Muscle of leg (tissue), 11 donors: ENCODE data around the gene CRACR2B. TPM values are rescaled to one million over a fixed set of nuclear protein-coding genes. Genes with fewer than 3 reads are reported as not detected.
A peak's percentile ranks its signal among the peaks of the same experiment; 100 is the strongest.

Experiments
- DNase-seq: peaks from one replicate; pipeline ENCODE4 v3.0.0; 2013
- H3K27ac ChIP-seq: one replicate; pipeline ENCODE4 v1.5.1; 2013; ENCODE audit warnings: mild to moderate bottlenecking, low read length, control low read depth
- H3K27me3 ChIP-seq: one replicate; pipeline ENCODE4 v1.6.1; 2013; ENCODE audit warnings: low read length; ENCODE audit not compliant: control insufficient read depth, insufficient read depth
- H3K36me3 ChIP-seq: one replicate; pipeline ENCODE4 v1.6.1; 2013; ENCODE audit warnings: low read length; ENCODE audit not compliant: control insufficient read depth, insufficient read depth
- H3K4me1 ChIP-seq: one replicate; pipeline ENCODE4 v1.6.1; 2013; ENCODE audit warnings: low read length; ENCODE audit not compliant: control insufficient read depth, insufficient read depth
- H3K4me3 ChIP-seq: one replicate; pipeline ENCODE4 v1.5.1; 2013; ENCODE audit warnings: low read length, control low read depth
- H3K9me3 ChIP-seq: replicated peaks from 2 replicates; pipeline ENCODE4 v1.6.1; 2013; ENCODE audit warnings: low read depth, low read length; ENCODE audit not compliant: control insufficient read depth
- WGBS: methylation state at CpG from one replicate; pipeline ENCODE4 v1.1.5; 2013; ENCODE audit warnings: missing lambda C conversion rate; ENCODE audit not compliant: insufficient coverage; 5-methylcytosine and 5-hydroxymethylcytosine counted together
- polyA plus RNA-seq, 8 donors: library from polyadenylated mRNA; unstranded; fragments of 120-200 nt; gene quantifications; one replicate each; pipeline versions ENCODE4 v1.2.1 to v1.2.3, GENCODE V29; 2013; ENCODE audit warnings: inconsistent platforms in 1 of 8, low replicate concordance in 1 of 8; ENCODE audit not compliant: insufficient read length in 8 of 8, insufficient read depth in 1 of 8
- total RNA-seq: library from RNA; stranded (reverse); fragments of 120-200 nt; gene quantifications from one replicate; pipeline ENCODE4 v1.2.4, GENCODE V29; 2013

Gene CRACR2B
- total and polyA plus RNA-seq, 9 donors: 6.9 to 22.0 (median 12.8) TPM

- H3K4me3 ChIP-seq: no peak overlapping the region
- H3K36me3 ChIP-seq: peaks cover 28% of the 10 kb centered on the region
- WGBS: 55% methylated on average over 18 of the region's 24 CpGs
- H3K4me1 ChIP-seq: peaks cover 34% of the 10 kb centered on the region
- H3K27ac ChIP-seq: no peak overlapping the region
- H3K9me3 ChIP-seq: no peaks in the 10 kb centered on the region
- no peaks in the 10 kb centered on the region for H3K27me3 ChIP-seq
- no peak for DNase-seq
Measured at GRCh38 chr11:863023-863909, 35.5 kb downstream of the CRACR2B start.

GRCh38 chr11:863910-864827, 36.5 kb downstream of the CRACR2B start:
- Histone ChIP-seq H3K27ac (no peak overlapping the region), H3K27me3 (no peaks in the 10 kb centered on the region), H3K4me3 (no peak overlapping the region), H3K9me3 (no peaks in the 10 kb centered on the region), H3K4me1 (peaks cover 29% of the 10 kb centered on the region), H3K36me3 (peaks cover 37% of the 10 kb centered on the region)
- whole genome bisulfite sequencing: 88% methylated on average over 25 of the region's 31 CpGs
- DNase-seq: no peak

- Histone ChIP-seq H3K27ac (no peak overlapping the region), H3K27me3 (no peaks in the 10 kb centered on the region), H3K9me3 (no peaks in the 10 kb centered on the region), H3K4me1 (peaks cover 23% of the 10 kb centered on the region), H3K36me3 (peaks cover 43% of the 10 kb centered on the region), H3K4me3 (no peak overlapping the region)
- no peak for DNase-seq
- WGBS: 67% methylated on average over 8 of the region's 11 CpGs
Measured at GRCh38 chr11:864898-865297, 37.2 kb downstream of the CRACR2B start.

GRCh38 chr11:865462-866430, 38.0 kb downstream of the CRACR2B start:
- H3K36me3 ChIP-seq: peaks cover 46% of the 10 kb centered on the region
- no peak overlapping the region for H3K27ac ChIP-seq

GRCh38 chr11:866481-866880, 38.8 kb downstream of the CRACR2B start:
- no peak overlapping the region for H3K4me3 ChIP-seq
- no peaks in the 10 kb centered on the region for H3K9me3 ChIP-seq
- WGBS: 54% methylated on average over 2 of the region's 14 CpGs
- DNase-seq: no peak
- H3K27me3 ChIP-seq: no peaks in the 10 kb centered on the region
- no peak overlapping the region for H3K27ac ChIP-seq
- peaks cover 46% of the 10 kb centered on the region for H3K36me3 ChIP-seq
- H3K4me1 ChIP-seq: peaks cover 15% of the 10 kb centered on the region

More at GRCh38 chr11:865462-866430, 38.0 kb downstream of the CRACR2B start:
- Histone ChIP-seq H3K27me3 (no peaks in the 10 kb centered on the region), H3K9me3 (no peaks in the 10 kb centered on the region), H3K4me3 (no peak overlapping the region), H3K4me1 (peaks cover 15% of the 10 kb centered on the region)
- WGBS: 71% methylated on average over 35 of the region's 41 CpGs
- no peak for DNase-seq

GRCh38 chr11:867856-868358, 40.2 kb downstream of the CRACR2B start:
- Histone ChIP-seq H3K9me3 (no peaks in the 10 kb centered on the region), H3K27ac (no peak overlapping the region), H3K4me1 (peaks cover 4% of the 10 kb centered on the region), H3K36me3 (peaks cover 46% of the 10 kb centered on the region), H3K4me3 (no peak overlapping the region), H3K27me3 (no peaks in the 10 kb centered on the region)
- WGBS: 79% methylated on average over 3 of the region's 8 CpGs
- peak; percentile 12 for DNase-seq

GRCh38 chr11:868394-868793, 40.7 kb downstream of the CRACR2B start:
- whole genome bisulfite sequencing: 90% methylated on average over 16 of the region's 17 CpGs
- Histone ChIP-seq H3K27ac (no peak overlapping the region), H3K4me3 (no peak overlapping the region), H3K9me3 (no peaks in the 10 kb centered on the region), H3K36me3 (peaks cover 48% of the 10 kb centered on the region), H3K27me3 (no peaks in the 10 kb centered on the region), H3K4me1 (peaks cover 7% of the 10 kb centered on the region)
- DNase-seq: no peak

GRCh38 chr11:868802-869201, 41.1 kb downstream of the CRACR2B start:
- peaks cover 46% of the 10 kb centered on the region for H3K36me3 ChIP-seq
- WGBS: 71% methylated on average over 8 of the region's 12 CpGs
- DNase-seq: no peak

GRCh38 chr11:869399-870126, 41.8 kb downstream of the CRACR2B start:
- H3K27me3 ChIP-seq: no peaks in the 10 kb centered on the region
- H3K36me3 ChIP-seq: peaks cover 48% of the 10 kb centered on the region
- no peak overlapping the region for H3K4me3 ChIP-seq
- WGBS: 81% methylated on average over 22 of the region's 25 CpGs
- H3K9me3 ChIP-seq: no peaks in the 10 kb centered on the region
- H3K4me1 ChIP-seq: peaks cover 17% of the 10 kb centered on the region
- DNase-seq: no peak
- H3K27ac ChIP-seq: no peak overlapping the region

More at GRCh38 chr11:868802-869201, 41.1 kb downstream of the CRACR2B start:
- peaks cover 11% of the 10 kb centered on the region for H3K4me1 ChIP-seq
- H3K27me3 ChIP-seq: no peaks in the 10 kb centered on the region
- no peaks in the 10 kb centered on the region for H3K9me3 ChIP-seq
- no peak overlapping the region for H3K27ac ChIP-seq
- H3K4me3 ChIP-seq: no peak overlapping the region
